Activated CD4-positive, alpha-beta memory T cell treated with anti-CD3 and anti-CD28 coated beads for 36 hours (primary cell): ENCODE results near the gene ZMIZ1. TPM values are rescaled to one million over a fixed set of nuclear protein-coding genes. Genes with fewer than 3 reads are reported as not detected.
A peak's percentile ranks its signal among the peaks of the same experiment; 100 is the strongest.

Experiments
- CTCF ChIA-PET: fragments of 350-600 bp; sonication (Branson Sonifier 250); formaldehyde crosslinking; loops from one replicate; lab custom pipeline; 2021; ENCODE audit warnings: antibody characterized with exemption, inconsistent platforms; lab: Charles Lee
- POLR2A ChIA-PET: fragments of 350-600 bp; sonication (Branson Sonifier 250); formaldehyde crosslinking; loops from one replicate; lab custom pipeline; 2021; ENCODE audit warnings: antibody characterized with exemption; lab: Charles Lee
- DNase-seq: peaks from one replicate; pipeline ENCODE4 v3.0.0-alpha.2; 2020
- H3K27ac Mint-ChIP-seq: one replicate; pipeline ENCODE4 v1.8.0; 2021; ENCODE audit warnings: mixed read lengths
- H3K27me3 Mint-ChIP-seq: one replicate; pipeline ENCODE4 v1.8.0; 2021; ENCODE audit warnings: mixed read lengths
- H3K36me3 Mint-ChIP-seq: one replicate; pipeline ENCODE4 v1.8.0; 2021; ENCODE audit warnings: mixed read lengths
- H3K4me1 Mint-ChIP-seq: one replicate; pipeline ENCODE4 v1.8.0; 2021; ENCODE audit warnings: low read depth, mixed read lengths
- H3K4me3 Mint-ChIP-seq: one replicate; pipeline ENCODE4 v1.8.0; 2021; ENCODE audit warnings: mild to moderate bottlenecking, mixed read lengths
- H3K9me3 Mint-ChIP-seq: one replicate; pipeline ENCODE4 v1.8.0; 2021; ENCODE audit warnings: mixed read lengths
- intact Hi-C: fragments of 100-400 bp; cut with micrococcal nuclease; formaldehyde crosslinking; loops from one replicate; pipeline ENCODE4 v1.15.1; 2023
- total RNA-seq, 2 experiments: library from RNA; stranded (reverse); gene quantifications; one replicate each; pipeline ENCODE4 v1.2.3, GENCODE V29; 2021

ZMIZ1 gene
- total RNA-seq, 2 experiments from 2014 or later = 28.5 to 29.2 TPM

- Mint-ChIP-seq H3K27ac (no peak overlapping the region), H3K9me3 (no peaks in the 10 kb centered on the region), H3K36me3 (no peaks in the 10 kb centered on the region), H3K4me3 (no peak overlapping the region), H3K4me1 (peaks cover 26% of the 10 kb centered on the region), H3K27me3 (no peaks in the 10 kb centered on the region)
- POLR2A ChIA-PET = no interaction called here
- intact Hi-C loops = no loop called here
- CTCF ChIA-PET = no interaction called here
- no peak for DNase-seq
These were observed 14.1 kb downstream of the ZMIZ1 start for GRCh38 chr10:79082631-79083596.

- peak; percentile 45 for DNase-seq
- Mint-ChIP-seq H3K27me3 (no peaks in the 10 kb centered on the region), H3K36me3 (no peaks in the 10 kb centered on the region), H3K4me3 (no peak overlapping the region), H3K9me3 (no peaks in the 10 kb centered on the region), H3K27ac (no peak overlapping the region), H3K4me1 (peaks cover 24% of the 10 kb centered on the region)
- ChIA-PET CTCF (no interaction called here), POLR2A (no interaction called here)
- intact Hi-C loops = no loop called here
These were observed 15.5 kb downstream of the ZMIZ1 start for GRCh38 chr10:79084012-79084971.

- Mint-ChIP-seq H3K4me1 (peaks cover 26% of the 10 kb centered on the region), H3K4me3 (no peak overlapping the region), H3K27me3 (no peaks in the 10 kb centered on the region), H3K9me3 (no peaks in the 10 kb centered on the region), H3K27ac (no peak overlapping the region), H3K36me3 (no peaks in the 10 kb centered on the region)
- ChIA-PET CTCF (no interaction called here), POLR2A (no interaction called here)
- DNase-seq = no peak
- intact Hi-C loops = no loop called here
These were observed 16.3 kb downstream of the ZMIZ1 start for GRCh38 chr10:79084972-79085597.

GRCh38 chr10:79086822-79087221 is 18.1 kb downstream of the ZMIZ1 start:
- no peak overlapping the region for H3K4me3 Mint-ChIP-seq

GRCh38 chr10:79087721-79088120 is 19.0 kb downstream of the ZMIZ1 start:
- no peak for DNase-seq
- Mint-ChIP-seq H3K9me3 (no peaks in the 10 kb centered on the region), H3K27me3 (no peaks in the 10 kb centered on the region), H3K27ac (no peak overlapping the region), H3K36me3 (no peaks in the 10 kb centered on the region), H3K4me1 (peaks cover 43% of the 10 kb centered on the region), H3K4me3 (no peak overlapping the region)
- intact Hi-C loops = no loop called here
- ChIA-PET POLR2A (no interaction called here), CTCF (no interaction called here)

More at GRCh38 chr10:79086822-79087221, 18.1 kb downstream of the ZMIZ1 start:
- H3K27me3 Mint-ChIP-seq = no peaks in the 10 kb centered on the region
- no peak overlapping the region for H3K27ac Mint-ChIP-seq
- peaks cover 38% of the 10 kb centered on the region for H3K4me1 Mint-ChIP-seq
- no peaks in the 10 kb centered on the region for H3K36me3 Mint-ChIP-seq
- ChIA-PET POLR2A (no interaction called here), CTCF (no interaction called here)
- no peaks in the 10 kb centered on the region for H3K9me3 Mint-ChIP-seq
- no peak for DNase-seq
- intact Hi-C loops = no loop called here

- Mint-ChIP-seq H3K4me1 (peaks cover 41% of the 10 kb centered on the region), H3K36me3 (no peaks in the 10 kb centered on the region), H3K9me3 (no peaks in the 10 kb centered on the region), H3K4me3 (no peak overlapping the region), H3K27ac (no peak overlapping the region), H3K27me3 (no peaks in the 10 kb centered on the region)
- ChIA-PET CTCF (interaction anchor here (0.7 kb wide), 1 partner anchor 109 kb away, joined by 3 read pairs; no protein-coding TSS in a partner anchor), POLR2A (no interaction called here)
- no peak for DNase-seq
- intact Hi-C loops = no loop called here
These were observed 19.4 kb downstream of the ZMIZ1 start for GRCh38 chr10:79088176-79088575.

- H3K27me3 Mint-ChIP-seq = no peaks in the 10 kb centered on the region
- H3K36me3 Mint-ChIP-seq = no peaks in the 10 kb centered on the region
- H3K4me1 Mint-ChIP-seq = peaks cover 40% of the 10 kb centered on the region
- no peak for DNase-seq
- intact Hi-C loops = no loop called here
- no peak overlapping the region for H3K27ac Mint-ChIP-seq
- H3K4me3 Mint-ChIP-seq = no peak overlapping the region
- no peaks in the 10 kb centered on the region for H3K9me3 Mint-ChIP-seq
- ChIA-PET CTCF (interaction anchor here (0.7 kb wide), 1 partner anchor 109 kb away, joined by 3 read pairs; no protein-coding TSS in a partner anchor), POLR2A (no interaction called here)
These were observed 20.0 kb downstream of the ZMIZ1 start for GRCh38 chr10:79088613-79089355.

GRCh38 chr10:79089632-79090031 is 20.9 kb downstream of the ZMIZ1 start:
- Mint-ChIP-seq H3K27ac (no peak overlapping the region), H3K4me3 (no peak overlapping the region), H3K27me3 (no peaks in the 10 kb centered on the region), H3K9me3 (no peaks in the 10 kb centered on the region), H3K4me1 (peaks cover 34% of the 10 kb centered on the region), H3K36me3 (no peaks in the 10 kb centered on the region)
- ChIA-PET POLR2A (no interaction called here), CTCF (no interaction called here)
- no peak for DNase-seq
- intact Hi-C loops = no loop called here

GRCh38 chr10:79090134-79090803 is 21.5 kb downstream of the ZMIZ1 start:
- ChIA-PET CTCF (no interaction called here), POLR2A (no interaction called here)
- H3K4me1 Mint-ChIP-seq = peaks cover 34% of the 10 kb centered on the region
- H3K36me3 Mint-ChIP-seq = no peaks in the 10 kb centered on the region
- no peaks in the 10 kb centered on the region for H3K27me3 Mint-ChIP-seq
- H3K9me3 Mint-ChIP-seq = no peaks in the 10 kb centered on the region
- H3K27ac Mint-ChIP-seq = no peak overlapping the region
- DNase-seq = no peak
- intact Hi-C loops = no loop called here
- no peak overlapping the region for H3K4me3 Mint-ChIP-seq

- intact Hi-C loops = no loop called here
- H3K36me3 Mint-ChIP-seq = no peaks in the 10 kb centered on the region
- H3K27ac Mint-ChIP-seq = no peak overlapping the region
- no peak for DNase-seq
- H3K4me1 Mint-ChIP-seq = peaks cover 29% of the 10 kb centered on the region
- ChIA-PET POLR2A (no interaction called here), CTCF (no interaction called here)
- no peak overlapping the region for H3K4me3 Mint-ChIP-seq
- H3K9me3 Mint-ChIP-seq = no peaks in the 10 kb centered on the region
- no peaks in the 10 kb centered on the region for H3K27me3 Mint-ChIP-seq
These were observed 23.6 kb downstream of the ZMIZ1 start for GRCh38 chr10:79092292-79092896.
